ENCODE measurements around the gene SLC2A1. TPM values are rescaled to one million over a fixed set of nuclear protein-coding genes. Genes with fewer than 3 reads are reported as not detected.

The SLC2A1 gene
- polyA plus RNA-seq, 1 donor (not counting 4 experiments of a cell fraction or from before 2014, with no cell fraction given): 689 TPM

DNA sequence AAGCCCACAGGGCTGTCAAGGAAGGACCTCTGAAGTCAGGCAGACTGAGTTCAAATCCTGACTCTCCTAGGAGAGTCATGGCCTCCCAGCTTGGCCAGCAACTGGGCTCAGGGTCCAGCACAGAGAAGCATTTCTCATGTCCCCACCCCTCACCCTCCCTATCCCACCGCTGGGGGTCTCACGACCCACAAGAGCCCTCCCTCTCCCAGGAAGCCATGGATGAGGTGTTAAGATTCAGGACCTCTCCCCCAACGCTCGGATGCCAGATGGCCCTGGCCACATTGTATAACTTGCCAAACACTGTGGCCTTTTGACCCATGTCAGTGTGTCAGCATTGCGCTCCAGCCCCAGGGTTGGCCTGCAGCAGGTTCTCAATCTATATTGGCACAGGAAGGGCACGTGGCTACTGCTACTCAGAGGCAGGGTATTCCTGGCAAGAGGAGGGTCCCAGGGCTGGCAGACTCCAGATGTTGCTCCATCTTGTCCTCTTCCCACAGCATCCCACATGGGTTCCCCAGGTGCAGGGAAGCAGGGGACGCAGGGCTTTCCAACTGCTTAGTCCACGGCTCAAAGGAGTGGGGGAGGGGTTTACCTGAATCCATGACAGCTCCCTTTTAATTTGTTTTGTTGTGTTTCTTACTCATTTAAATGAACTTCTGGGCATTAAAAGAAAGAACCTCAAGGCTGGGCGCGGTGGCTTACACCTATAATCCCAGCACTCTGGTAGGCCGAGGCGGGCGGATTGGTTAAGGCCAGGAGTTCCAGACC, 10.5 kb downstream of the SLC2A1 start:
- Histone ChIP-seq H3K79me2 (ENCODE audit: control insufficient read depth, insufficient read depth, low read length) (peaks cover 90% of the 10 kb centered on the region), H3K27me3 (ENCODE audit: control insufficient read depth, extremely low read depth, insufficient read depth, low read length) (no peaks in the 10 kb centered on the region), H3K9me3 (ENCODE audit: control insufficient read depth, low read depth, low read length) (no peaks in the 10 kb centered on the region), H3K36me3 (ENCODE audit: control insufficient read depth in 2 of 2, extremely low read depth in 1 of 2, insufficient read depth in 2 of 2, low read length in 2 of 2) (peaks cover 29 to 44% of the 10 kb centered on the region in 2 experiments), H3K4me1 (ENCODE audit: control insufficient read depth, extremely low read depth, insufficient read depth, low read length) (peaks cover 98% of the 10 kb centered on the region), H3K4me3 (ENCODE audit: control insufficient read depth in 2 of 3, extremely low read depth in 1 of 3, insufficient read depth in 2 of 3, low read depth in 1 of 3, low read length in 3 of 3) (peak overlapping the region in 1 of 3 experiments; percentile 29), H3K4me2 (ENCODE audit: control insufficient read depth, extremely low read depth, insufficient read depth, low read depth, low read length) (peak overlapping the region; percentile 5), H3K9ac (ENCODE audit: control insufficient read depth, extremely low read depth, insufficient read depth, low read length) (peak overlapping the region; percentile 38), H2AFZ (ENCODE audit: control insufficient read depth, low read length) (no peak overlapping the region), H3K9me1 (ENCODE audit: control insufficient read depth, extremely low read depth, insufficient read depth, low read length) (peaks cover 4% of the 10 kb centered on the region), H3K27ac (ENCODE audit: control insufficient read depth, insufficient read depth, low read length) (peak overlapping the region; percentile 53), H4K20me1 (ENCODE audit: control insufficient read depth, extremely low read depth, insufficient read depth, low read length) (peaks cover 29% of the 10 kb centered on the region)
- DNase-seq (ENCODE audit: low read depth, low spot score) (no peak), FAIRE-seq (no peak)
- dilution Hi-C loops (cut with MboI; ENCODE audit: extremely low pct_ligation_motif_present, low sequenced_read_pairs): no loop called here
- no peak for TF ChIP-seq EZH2 (IDR thresholded peaks at IDR 0.05; ENCODE audit: low read length)
- TF ChIP-seq, protein P1, sequence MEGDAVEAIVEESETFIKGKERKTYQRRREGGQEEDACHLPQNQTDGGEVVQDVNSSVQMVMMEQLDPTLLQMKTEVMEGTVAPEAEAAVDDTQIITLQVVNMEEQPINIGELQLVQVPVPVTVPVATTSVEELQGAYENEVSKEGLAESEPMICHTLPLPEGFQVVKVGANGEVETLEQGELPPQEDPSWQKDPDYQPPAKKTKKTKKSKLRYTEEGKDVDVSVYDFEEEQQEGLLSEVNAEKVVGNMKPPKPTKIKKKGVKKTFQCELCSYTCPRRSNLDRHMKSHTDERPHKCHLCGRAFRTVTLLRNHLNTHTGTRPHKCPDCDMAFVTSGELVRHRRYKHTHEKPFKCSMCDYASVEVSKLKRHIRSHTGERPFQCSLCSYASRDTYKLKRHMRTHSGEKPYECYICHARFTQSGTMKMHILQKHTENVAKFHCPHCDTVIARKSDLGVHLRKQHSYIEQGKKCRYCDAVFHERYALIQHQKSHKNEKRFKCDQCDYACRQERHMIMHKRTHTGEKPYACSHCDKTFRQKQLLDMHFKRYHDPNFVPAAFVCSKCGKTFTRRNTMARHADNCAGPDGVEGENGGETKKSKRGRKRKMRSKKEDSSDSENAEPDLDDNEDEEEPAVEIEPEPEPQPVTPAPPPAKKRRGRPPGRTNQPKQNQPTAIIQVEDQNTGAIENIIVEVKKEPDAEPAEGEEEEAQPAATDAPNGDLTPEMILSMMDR (optimal IDR thresholded peaks at IDR 0.05 in 1 of 3, IDR thresholded peaks at IDR 0.05 in 1 of 3, conservative IDR thresholded peaks at IDR 0.05 in 1 of 3; ENCODE audit: extremely low read depth in 1 of 3, insufficient read depth in 2 of 3, low read length in 3 of 3): no peak

DNA sequence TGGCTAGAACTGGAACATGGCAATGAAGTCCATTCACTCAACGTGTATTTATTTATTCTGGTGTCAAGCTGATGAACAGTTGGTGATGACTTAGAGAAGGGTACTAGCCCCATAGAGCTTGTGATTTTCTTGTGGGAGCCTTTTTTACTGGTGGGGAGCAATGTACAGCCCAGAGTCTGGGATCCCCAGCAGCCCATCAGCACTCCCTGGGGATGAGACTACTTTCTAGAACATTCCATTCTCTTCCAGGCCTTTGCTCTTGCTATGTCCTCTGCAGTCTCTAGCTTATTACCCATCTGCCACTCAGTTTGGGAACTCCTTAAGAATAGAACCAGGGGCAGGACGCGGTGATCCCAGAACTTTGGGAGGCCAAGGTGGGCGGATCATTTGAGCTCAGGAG, 11.6 kb downstream of the SLC2A1 start:
- DNase-seq (ENCODE audit: low read depth, low spot score) (no peak), FAIRE-seq (no peak)
- Histone ChIP-seq H4K20me1 (ENCODE audit: control insufficient read depth, extremely low read depth, insufficient read depth, low read length) (peaks cover 25% of the 10 kb centered on the region), H3K9me1 (ENCODE audit: control insufficient read depth, extremely low read depth, insufficient read depth, low read length) (peaks cover 4% of the 10 kb centered on the region), H3K9ac (ENCODE audit: control insufficient read depth, extremely low read depth, insufficient read depth, low read length) (peak overlapping the region; percentile 1), H3K27me3 (ENCODE audit: control insufficient read depth, extremely low read depth, insufficient read depth, low read length) (no peaks in the 10 kb centered on the region), H2AFZ (ENCODE audit: control insufficient read depth, low read length) (no peak overlapping the region), H3K9me3 (ENCODE audit: control insufficient read depth, low read depth, low read length) (no peaks in the 10 kb centered on the region), H3K4me1 (ENCODE audit: control insufficient read depth, extremely low read depth, insufficient read depth, low read length) (peaks cover 98% of the 10 kb centered on the region), H3K4me2 (ENCODE audit: control insufficient read depth, extremely low read depth, insufficient read depth, low read depth, low read length) (peak overlapping the region; percentile 5), H3K27ac (ENCODE audit: control insufficient read depth, insufficient read depth, low read length) (peak overlapping the region; percentile 53), H3K79me2 (ENCODE audit: control insufficient read depth, insufficient read depth, low read length) (peaks cover 83% of the 10 kb centered on the region), H3K36me3 (ENCODE audit: control insufficient read depth in 2 of 2, extremely low read depth in 1 of 2, insufficient read depth in 2 of 2, low read length in 2 of 2) (peaks cover 34 to 46% of the 10 kb centered on the region in 2 experiments), H3K4me3 (ENCODE audit: control insufficient read depth in 2 of 3, extremely low read depth in 1 of 3, insufficient read depth in 2 of 3, low read depth in 1 of 3, low read length in 3 of 3) (no peak overlapping the region)
- TF ChIP-seq, protein P1 (optimal IDR thresholded peaks at IDR 0.05 in 1 of 3, IDR thresholded peaks at IDR 0.05 in 1 of 3, conservative IDR thresholded peaks at IDR 0.05 in 1 of 3; ENCODE audit: extremely low read depth in 1 of 3, insufficient read depth in 2 of 3, low read length in 3 of 3): no peak
- TF ChIP-seq EZH2 (IDR thresholded peaks at IDR 0.05; ENCODE audit: low read length): no peak
- dilution Hi-C loops (cut with MboI; ENCODE audit: extremely low pct_ligation_motif_present, low sequenced_read_pairs): no loop called here
